GM20431 (cell line): ENCODE data around the gene WWC2.

Experiments
- in situ Hi-C: fragments of 300-500 bp; cut with MseI, MboI; formaldehyde crosslinking; loops from one replicate; pipeline ENCODE4 v1.15.0; 2020; ENCODE audit warnings: low sequenced_read_pairs; ENCODE audit not compliant: unreplicated experiment

The WWC2 gene

GRCh38 chr4:183098723-183099536 is at the start of gene WWC2:
Gene WWC2, plus strand, starts transcription at chr4:183099257. Its CDS starts 235 bp downstream, at chr4:183099492.
- in situ Hi-C loops, result no loop called here

DNA sequence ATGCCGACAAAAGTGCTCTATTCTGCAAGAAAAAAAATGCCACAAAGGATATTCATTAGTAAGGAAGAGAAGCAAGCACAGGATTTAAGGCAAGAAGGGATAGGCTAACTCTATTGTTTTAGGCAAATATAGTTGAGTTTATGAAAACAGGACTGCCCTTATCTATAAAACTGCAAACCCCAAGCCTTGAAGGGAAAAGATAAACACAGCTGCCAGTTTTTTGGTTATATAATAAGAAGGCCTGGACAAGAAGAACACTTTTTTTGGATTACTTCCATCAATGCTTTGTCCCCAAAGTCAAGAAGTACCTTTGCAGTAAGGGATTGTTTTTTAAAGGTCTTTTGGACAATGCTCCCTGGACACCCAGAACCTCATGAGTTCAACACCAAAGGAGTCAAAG is 45.4 kb upstream of the WWC2 start:
- in situ Hi-C loops, result no loop called here

- in situ Hi-C loops, result no loop called here
Observed at GRCh38 chr4:183057255-183057654, 41.8 kb upstream of the WWC2 start.

DNA sequence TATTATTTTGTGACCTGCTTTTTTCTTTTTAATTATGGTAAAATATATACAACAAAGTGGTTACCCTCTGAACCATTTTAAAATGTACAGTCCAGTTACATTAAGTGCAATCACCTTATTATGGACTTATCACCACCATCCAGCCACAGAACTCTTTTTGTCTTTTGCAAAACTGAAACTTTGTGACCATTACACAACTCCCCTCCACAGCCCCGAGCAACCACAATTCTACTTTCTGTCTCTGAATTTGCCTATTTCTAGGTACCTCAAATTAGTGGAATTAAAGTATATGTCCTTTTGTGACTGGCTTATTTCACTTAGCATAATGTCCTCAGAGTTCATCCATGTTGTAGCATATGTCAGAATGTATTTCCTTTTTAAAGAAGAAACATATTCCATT is 39.3 kb upstream of the WWC2 start:
- in situ Hi-C loops, result no loop called here

DNA sequence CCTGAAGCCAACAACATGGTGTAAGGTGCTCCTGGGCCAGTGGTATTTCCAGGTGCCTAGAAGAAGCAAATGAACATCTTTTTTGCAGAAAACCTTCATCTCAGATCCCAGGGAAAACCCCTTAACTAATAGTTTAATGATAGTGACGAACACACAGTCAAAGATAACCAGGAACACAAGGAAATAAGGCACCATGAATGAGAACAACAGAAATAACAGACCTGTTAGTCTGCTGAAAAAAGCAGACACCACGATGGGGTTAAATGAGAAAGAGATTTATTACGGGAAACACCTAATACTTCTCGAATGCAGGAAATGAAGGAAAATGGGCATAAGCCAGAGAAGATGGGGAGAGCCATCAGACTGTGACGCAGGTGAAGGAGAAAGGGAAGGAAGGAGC is 30.6 kb upstream of the WWC2 start:
- in situ Hi-C loops, result no loop called here

- in situ Hi-C loops, result loop anchor here (10.0 kb wide), 1 partner anchor 184 kb away; no protein-coding TSS in a partner anchor
Observed at GRCh38 chr4:183071222-183071621, 27.8 kb upstream of the WWC2 start.

GRCh38 chr4:183072176-183072575 is 26.9 kb upstream of the WWC2 start:
- in situ Hi-C loops, result loop anchor here (10.0 kb wide), 1 partner anchor 183 kb away; no protein-coding TSS in a partner anchor

- in situ Hi-C loops, result loop anchor here (10.0 kb wide), 1 partner anchor 181 kb away; no protein-coding TSS in a partner anchor
Observed at GRCh38 chr4:183073838-183074145, 25.3 kb upstream of the WWC2 start.

- in situ Hi-C loops, result loop anchor here (10.0 kb wide), 1 partner anchor 180 kb away; no protein-coding TSS in a partner anchor
Observed at GRCh38 chr4:183074288-183074990, 24.6 kb upstream of the WWC2 start.

DNA sequence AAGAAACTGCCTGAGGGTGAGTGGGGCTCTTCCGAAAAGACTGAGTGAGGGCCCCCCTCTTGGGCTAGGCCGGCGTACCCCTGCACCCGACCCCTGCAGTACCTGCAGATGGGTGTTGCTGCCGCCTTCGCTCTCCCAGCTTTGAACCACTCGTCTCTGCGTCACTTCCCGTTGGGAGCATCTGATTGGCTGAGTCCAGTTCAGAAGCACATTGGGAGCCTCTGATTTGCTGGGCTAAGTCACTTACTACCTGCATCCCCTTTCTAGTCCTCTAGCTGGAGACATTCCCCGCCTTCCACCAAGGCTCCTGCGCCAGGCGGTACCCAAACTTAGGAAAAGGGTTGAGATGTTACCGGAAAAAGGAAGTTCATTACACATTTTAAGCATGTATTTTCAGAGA is 20.4 kb upstream of the WWC2 start:
- in situ Hi-C loops, result loop anchor here (10.0 kb wide), 1 partner anchor 176 kb away; no protein-coding TSS in a partner anchor

DNA sequence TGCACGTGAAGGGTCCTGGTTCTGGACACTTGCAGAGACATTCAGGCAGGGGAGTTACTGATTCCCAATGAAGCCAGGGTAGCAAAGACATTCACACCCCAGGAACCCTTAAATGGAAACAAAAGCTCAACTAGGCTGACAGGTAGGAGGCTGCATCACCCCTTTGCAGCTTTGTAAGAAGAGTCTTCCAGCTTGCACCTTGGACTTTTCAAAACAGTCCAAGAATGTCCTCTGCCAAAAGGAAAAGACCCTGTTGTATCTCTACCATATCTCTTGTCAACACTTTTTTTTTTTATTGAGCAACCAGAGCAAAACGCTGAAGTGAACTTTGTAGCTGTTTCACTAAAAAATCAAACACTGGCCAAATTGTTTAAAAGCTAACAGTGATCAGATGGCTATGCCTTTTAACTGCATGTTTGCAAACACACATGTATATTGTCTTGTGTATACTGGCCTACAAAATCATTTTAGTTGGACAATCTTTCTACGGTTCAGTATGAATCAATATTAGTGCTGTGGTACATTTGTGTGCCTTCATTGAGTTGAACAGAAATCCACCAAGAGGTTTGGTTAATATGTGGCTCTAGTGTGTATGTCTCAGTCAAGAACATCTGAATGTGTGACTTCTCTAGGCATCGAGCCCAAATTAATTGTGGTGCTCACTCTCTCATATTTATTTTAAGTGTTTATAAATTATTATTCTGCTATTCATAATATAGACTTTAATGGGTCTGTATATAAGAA is 18.5 kb upstream of the WWC2 start:
- in situ Hi-C loops, result no loop called here

DNA sequence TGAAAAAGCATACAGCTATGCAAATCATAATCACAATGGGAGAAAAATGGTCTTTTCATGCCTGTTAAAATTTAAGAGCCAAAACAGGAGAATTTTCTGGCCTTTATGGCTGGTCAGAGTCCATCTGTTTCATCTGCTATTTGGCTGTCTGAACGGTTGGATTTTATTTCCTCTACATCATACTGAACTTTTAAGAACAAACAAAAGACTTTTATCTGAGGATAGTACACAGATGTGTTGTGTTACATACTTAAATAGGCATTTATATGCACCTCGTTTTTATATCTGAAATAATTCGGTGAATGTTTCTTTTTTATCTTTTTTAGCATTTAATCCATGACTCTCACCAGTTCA is 18.0 kb upstream of the WWC2 start:
- in situ Hi-C loops, result no loop called here

GRCh38 chr4:183082053-183082452 is 17.0 kb upstream of the WWC2 start:
- in situ Hi-C loops, result no loop called here

GRCh38 chr4:183094393-183095198 is 4.5 kb upstream of the WWC2 start:
- in situ Hi-C loops, result no loop called here

DNA sequence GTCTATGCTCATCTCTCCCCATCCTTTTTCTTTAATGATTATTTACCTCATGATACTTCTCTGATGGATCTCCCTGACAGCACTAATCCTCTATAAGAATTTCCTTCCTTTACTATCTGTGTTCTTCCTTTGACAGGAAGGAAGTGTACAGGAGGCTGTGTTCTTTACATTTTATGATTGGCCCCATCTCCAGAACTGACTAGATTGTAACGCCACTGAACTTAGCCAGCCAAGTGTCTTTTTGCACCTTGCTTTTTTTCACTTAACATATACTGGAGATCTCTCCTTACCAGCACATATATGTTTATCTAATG is 3.9 kb upstream of the WWC2 start:
- in situ Hi-C loops, result no loop called here

GRCh38 chr4:183096276-183096965 is 2.6 kb upstream of the WWC2 start:
- in situ Hi-C loops, result no loop called here

GRCh38 chr4:183097231-183098018 is 1.6 kb upstream of the WWC2 start:
- in situ Hi-C loops, result no loop called here

DNA sequence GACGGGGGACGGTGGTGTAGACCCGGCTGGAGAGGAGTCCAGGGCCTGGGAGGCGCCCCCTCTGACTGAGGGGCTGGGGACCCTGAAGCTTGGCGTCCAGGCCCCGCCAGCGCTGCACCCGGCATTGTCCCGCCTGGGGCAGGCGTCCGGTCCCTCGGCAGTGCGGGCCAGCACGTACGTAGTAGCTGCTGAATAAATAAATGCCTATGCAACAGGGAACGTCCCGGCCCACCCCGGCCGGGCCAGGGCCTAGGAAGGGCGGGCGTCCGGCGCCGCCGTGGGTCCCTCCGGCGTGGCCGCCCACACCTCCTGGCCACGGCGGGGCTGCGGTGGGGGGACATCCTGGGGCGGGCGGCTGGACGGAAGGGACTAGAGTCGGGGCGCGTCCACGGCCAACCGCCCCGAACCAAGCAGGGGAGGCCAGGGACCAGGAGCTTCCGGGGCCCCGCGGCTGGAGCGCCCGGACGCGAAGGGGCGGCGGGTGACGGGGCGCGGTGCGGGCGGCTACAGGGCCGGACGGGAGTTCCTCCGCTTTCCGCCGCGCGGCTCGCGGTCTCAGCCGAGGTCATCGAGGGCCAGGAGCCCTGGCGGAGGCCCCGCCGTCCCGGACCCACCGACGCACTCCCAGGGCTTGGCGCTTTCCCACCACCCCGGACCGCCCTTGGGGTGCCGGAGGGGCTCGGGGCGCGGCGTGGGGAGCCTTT is 886 bp upstream of the WWC2 start:
- in situ Hi-C loops, result no loop called here
